Activated CD4-positive, alpha-beta T cell treated with anti-CD3 and anti-CD28 coated beads for 36 hours (primary cell): ENCODE measurements around the gene ADGRG2. TPM values are rescaled to one million over a fixed set of nuclear protein-coding genes. Genes with fewer than 3 reads are reported as not detected.

Experiments used
- ATAC-seq: fragments of 200-7000 bp; cut with Tn5 transposase; one replicate; pipeline ENCODE4 v1.10.0; 2021; ENCODE audit warnings: mild to moderate bottlenecking, moderate library complexity
- CTCF ChIA-PET: fragments of 350-600 bp; sonication (Branson Sonifier 250); formaldehyde crosslinking; loops from one replicate; lab custom pipeline; 2021; ENCODE audit warnings: antibody characterized with exemption; lab: Charles Lee
- POLR2A ChIA-PET: fragments of 350-600 bp; sonication (Branson Sonifier 250); formaldehyde crosslinking; loops from one replicate; lab custom pipeline; 2021; ENCODE audit warnings: antibody characterized with exemption, inconsistent platforms; lab: Charles Lee
- DNase-seq: peaks from one replicate; pipeline ENCODE4 v3.0.0-alpha.2; 2020
- H3K27ac Mint-ChIP-seq: one replicate; pipeline ENCODE4 v1.8.0; 2021; ENCODE audit warnings: mixed read lengths
- H3K27me3 Mint-ChIP-seq: one replicate; pipeline ENCODE4 v1.8.0; 2021; ENCODE audit warnings: mixed read lengths
- H3K36me3 Mint-ChIP-seq: one replicate; pipeline ENCODE4 v1.8.0; 2021; ENCODE audit warnings: low read depth, mixed read lengths
- H3K4me1 Mint-ChIP-seq: one replicate; pipeline ENCODE4 v1.8.0; 2021; ENCODE audit warnings: mixed read lengths
- H3K4me3 Mint-ChIP-seq: one replicate; pipeline ENCODE4 v1.8.0; 2021; ENCODE audit warnings: mild to moderate bottlenecking, moderate library complexity, mixed read lengths
- H3K9me3 Mint-ChIP-seq: one replicate; pipeline ENCODE4 v1.8.0; 2021; ENCODE audit warnings: low read depth, mixed read lengths
- intact Hi-C, 2 experiments: fragments of 100-400 bp; cut with DNase I in 1 of 2; cut with micrococcal nuclease in 1 of 2; formaldehyde crosslinking; loops; one replicate each; pipeline versions ENCODE4 v1.14.2 to v1.15.1; 2022 to 2024; cut with DNase I, micrococcal nuclease
- total RNA-seq, 2 experiments: library from RNA; stranded (reverse); gene quantifications; one replicate each; pipeline ENCODE4 v1.2.3, GENCODE V29; 2021

The ADGRG2 gene
- total RNA-seq, 2 experiments from 2014 or later, result not detected

DNA sequence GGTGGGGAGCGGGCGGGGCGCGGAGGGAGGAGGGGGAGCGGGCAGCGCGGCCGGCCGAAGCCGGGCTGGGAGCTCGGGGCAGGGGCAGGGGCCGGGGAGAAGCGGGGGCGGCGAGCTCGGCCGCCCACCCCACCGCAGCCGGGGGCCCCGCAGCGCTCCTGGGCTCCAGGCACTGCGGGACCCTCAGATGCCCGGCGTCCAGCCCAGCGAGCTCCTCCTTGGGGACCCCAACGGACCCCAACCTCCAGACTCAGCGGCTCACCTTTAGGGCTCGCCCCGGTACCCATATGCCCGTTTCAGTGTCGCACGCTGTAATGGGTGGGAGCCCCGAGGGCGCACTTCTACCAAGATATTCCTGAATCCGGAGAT lies 357 bp upstream of the ADGRG2 start:
- no peak for ATAC-seq
- no peak for DNase-seq
- ChIA-PET CTCF (no interaction called here), POLR2A (no interaction called here)
- Mint-ChIP-seq H3K4me1 (no peaks in the 10 kb centered on the region), H3K36me3 (no peaks in the 10 kb centered on the region), H3K27ac (no peak overlapping the region), H3K9me3 (no peaks in the 10 kb centered on the region), H3K4me3 (no peak overlapping the region), H3K27me3 (peaks cover 29% of the 10 kb centered on the region)
- intact Hi-C loops, result no loop called here

GRCh38 chrX:19121466-19121865 lies 802 bp downstream of the ADGRG2 start:
- Mint-ChIP-seq H3K36me3 (no peaks in the 10 kb centered on the region), H3K4me1 (no peaks in the 10 kb centered on the region), H3K27ac (no peak overlapping the region), H3K4me3 (no peak overlapping the region), H3K27me3 (peaks cover 32% of the 10 kb centered on the region), H3K9me3 (no peaks in the 10 kb centered on the region)
- DNase-seq, result no peak
- intact Hi-C loops, result no loop called here
- ChIA-PET POLR2A (no interaction called here), CTCF (no interaction called here)
- ATAC-seq, result no peak

DNA sequence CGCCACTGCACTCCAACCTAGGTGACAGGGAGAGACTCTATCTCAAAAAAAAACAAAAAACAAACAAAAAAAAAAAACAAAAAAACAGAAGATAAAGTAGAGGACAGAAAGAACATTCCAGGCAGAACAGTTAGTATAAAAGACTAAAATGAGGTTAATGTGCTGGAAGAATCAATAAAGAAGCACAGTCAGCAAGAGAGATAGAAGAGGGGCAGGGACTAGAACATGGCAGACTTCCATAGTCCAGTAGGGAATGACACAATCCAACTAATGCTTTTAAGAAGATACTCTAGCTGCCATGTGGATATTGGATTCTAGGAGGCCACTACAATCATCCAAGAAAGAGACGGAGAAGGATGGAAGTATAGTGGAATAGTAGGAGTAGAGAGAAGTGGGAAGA lies 11.6 kb downstream of the ADGRG2 start:
- Mint-ChIP-seq H3K4me1 (no peaks in the 10 kb centered on the region), H3K4me3 (no peak overlapping the region), H3K36me3 (no peaks in the 10 kb centered on the region), H3K27me3 (peaks cover 24% of the 10 kb centered on the region), H3K9me3 (no peaks in the 10 kb centered on the region), H3K27ac (no peak overlapping the region)
- POLR2A ChIA-PET, result no interaction called here
- intact Hi-C loops, result no loop called here
- ATAC-seq (no peak), DNase-seq (no peak)
- CTCF ChIA-PET, result no interaction called here

GRCh38 chrX:19107035-19107434 lies 15.2 kb downstream of the ADGRG2 start:
- H3K9me3 Mint-ChIP-seq, result no peaks in the 10 kb centered on the region

GRCh38 chrX:19100586-19100985 lies 21.7 kb downstream of the ADGRG2 start:
- intact Hi-C loops, result no loop called here
- Mint-ChIP-seq H3K9me3 (no peaks in the 10 kb centered on the region), H3K4me3 (no peak overlapping the region), H3K36me3 (no peaks in the 10 kb centered on the region), H3K27me3 (peaks cover 1% of the 10 kb centered on the region), H3K27ac (no peak overlapping the region), H3K4me1 (no peaks in the 10 kb centered on the region)
- DNase-seq (no peak), ATAC-seq (no peak)
- POLR2A ChIA-PET, result no interaction called here
- CTCF ChIA-PET, result interaction anchor here (0.9 kb wide), 1 partner anchor 232 kb away, joined by 3 read pairs; no protein-coding TSS in a partner anchor

More at GRCh38 chrX:19107035-19107434, 15.2 kb downstream of the ADGRG2 start:
- POLR2A ChIA-PET, result no interaction called here
- ATAC-seq (no peak), DNase-seq (no peak)
- Mint-ChIP-seq H3K4me3 (no peak overlapping the region), H3K27ac (no peak overlapping the region), H3K36me3 (no peaks in the 10 kb centered on the region), H3K4me1 (no peaks in the 10 kb centered on the region), H3K27me3 (peaks cover 24% of the 10 kb centered on the region)
- intact Hi-C loops, result no loop called here
- CTCF ChIA-PET, result no interaction called here

GRCh38 chrX:19097553-19098283 lies 24.6 kb downstream of the ADGRG2 start:
- Mint-ChIP-seq H3K27me3 (peaks cover 2% of the 10 kb centered on the region), H3K9me3 (no peaks in the 10 kb centered on the region), H3K4me3 (no peak overlapping the region), H3K36me3 (no peaks in the 10 kb centered on the region), H3K4me1 (no peaks in the 10 kb centered on the region), H3K27ac (no peak overlapping the region)
- CTCF ChIA-PET, result interaction anchor here (0.6 kb wide), 1 partner anchor 22 kb away, joined by 3 read pairs; no protein-coding TSS in a partner anchor
- intact Hi-C loops, result no loop called here
- ATAC-seq (no peak), DNase-seq (no peak)
- POLR2A ChIA-PET, result no interaction called here

DNA sequence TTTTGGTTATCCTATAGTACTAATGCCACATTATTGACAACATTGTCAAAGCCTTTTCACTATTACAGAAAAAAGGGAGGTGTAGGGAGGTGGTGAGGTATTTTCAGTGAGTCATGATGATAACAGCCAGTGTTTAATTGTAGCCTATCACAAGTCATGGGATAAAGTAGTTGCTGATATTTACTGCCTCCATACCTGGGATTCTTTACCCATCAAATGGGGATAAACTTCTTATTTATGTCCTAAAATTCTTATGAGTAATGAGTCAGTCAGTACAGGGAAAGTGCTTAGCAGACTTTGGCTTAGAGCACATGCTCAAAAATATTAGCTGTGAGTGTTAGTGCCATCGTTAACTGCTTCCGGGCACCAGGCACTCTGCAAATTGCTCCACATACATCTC lies 25.7 kb downstream of the ADGRG2 start:
- H3K36me3 Mint-ChIP-seq, result no peaks in the 10 kb centered on the region
- H3K4me1 Mint-ChIP-seq, result no peaks in the 10 kb centered on the region
- no peak overlapping the region for H3K4me3 Mint-ChIP-seq
- no peak overlapping the region for H3K27ac Mint-ChIP-seq
- ChIA-PET CTCF (interaction anchor here (0.6 to 0.7 kb wide), 2 partner anchors 237 to 712 kb away, joined by 3 read pairs; no protein-coding TSS in a partner anchor), POLR2A (no interaction called here)
- H3K9me3 Mint-ChIP-seq, result no peaks in the 10 kb centered on the region
- ATAC-seq (no peak), DNase-seq (no peak)
- peaks cover 2% of the 10 kb centered on the region for H3K27me3 Mint-ChIP-seq
- intact Hi-C loops, result no loop called here

GRCh38 chrX:19094654-19095053 lies 27.6 kb downstream of the ADGRG2 start:
- no peaks in the 10 kb centered on the region for H3K36me3 Mint-ChIP-seq
- ChIA-PET CTCF (no interaction called here), POLR2A (no interaction called here)
- no peak overlapping the region for H3K4me3 Mint-ChIP-seq
- H3K27me3 Mint-ChIP-seq, result peaks cover 2% of the 10 kb centered on the region
- no peak for DNase-seq
- H3K9me3 Mint-ChIP-seq, result peaks cover 5% of the 10 kb centered on the region
- intact Hi-C loops, result no loop called here
- no peaks in the 10 kb centered on the region for H3K4me1 Mint-ChIP-seq
- H3K27ac Mint-ChIP-seq, result no peak overlapping the region
- ATAC-seq, result no peak

- no peak overlapping the region for H3K4me3 Mint-ChIP-seq
- no peak for DNase-seq
- H3K9me3 Mint-ChIP-seq, result peaks cover 8% of the 10 kb centered on the region
- no peak for ATAC-seq
- no peaks in the 10 kb centered on the region for H3K4me1 Mint-ChIP-seq
- ChIA-PET CTCF (no interaction called here), POLR2A (no interaction called here)
- intact Hi-C loops, result no loop called here
- peaks cover 8% of the 10 kb centered on the region for H3K27me3 Mint-ChIP-seq
- no peaks in the 10 kb centered on the region for H3K36me3 Mint-ChIP-seq
- H3K27ac Mint-ChIP-seq, result no peak overlapping the region
Measured at GRCh38 chrX:19091596-19091995, 30.7 kb downstream of the ADGRG2 start.

DNA sequence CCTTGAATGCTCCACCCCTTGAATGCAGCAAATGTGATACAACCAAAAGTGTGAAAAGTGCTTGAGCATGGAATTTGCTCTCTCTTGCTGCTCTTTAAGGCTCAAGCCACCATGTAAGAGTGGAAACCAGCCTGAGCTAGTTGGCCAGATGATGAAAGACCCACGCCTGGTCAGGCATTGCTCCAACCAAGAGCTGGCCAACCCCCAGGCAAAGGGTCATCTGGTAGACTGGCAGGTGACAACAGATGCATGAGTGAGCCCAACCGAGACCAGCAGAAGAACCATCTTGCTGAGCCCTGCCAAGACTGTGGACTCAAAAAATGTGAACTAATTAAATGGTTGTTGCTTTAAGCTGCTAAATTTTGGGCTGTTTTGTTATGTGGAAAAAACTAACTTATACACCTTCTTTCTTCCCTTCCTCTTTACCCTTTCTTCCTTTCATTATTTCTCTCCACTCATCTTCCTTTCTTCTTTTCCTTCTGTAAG lies 32.7 kb downstream of the ADGRG2 start:
- Mint-ChIP-seq H3K27ac (no peak overlapping the region), H3K4me1 (no peaks in the 10 kb centered on the region), H3K36me3 (no peaks in the 10 kb centered on the region), H3K9me3 (peaks cover 8% of the 10 kb centered on the region), H3K27me3 (peaks cover 8% of the 10 kb centered on the region), H3K4me3 (no peak overlapping the region)
- intact Hi-C loops, result no loop called here
- DNase-seq, result no peak
- ChIA-PET POLR2A (no interaction called here), CTCF (no interaction called here)
- ATAC-seq, result no peak

DNA sequence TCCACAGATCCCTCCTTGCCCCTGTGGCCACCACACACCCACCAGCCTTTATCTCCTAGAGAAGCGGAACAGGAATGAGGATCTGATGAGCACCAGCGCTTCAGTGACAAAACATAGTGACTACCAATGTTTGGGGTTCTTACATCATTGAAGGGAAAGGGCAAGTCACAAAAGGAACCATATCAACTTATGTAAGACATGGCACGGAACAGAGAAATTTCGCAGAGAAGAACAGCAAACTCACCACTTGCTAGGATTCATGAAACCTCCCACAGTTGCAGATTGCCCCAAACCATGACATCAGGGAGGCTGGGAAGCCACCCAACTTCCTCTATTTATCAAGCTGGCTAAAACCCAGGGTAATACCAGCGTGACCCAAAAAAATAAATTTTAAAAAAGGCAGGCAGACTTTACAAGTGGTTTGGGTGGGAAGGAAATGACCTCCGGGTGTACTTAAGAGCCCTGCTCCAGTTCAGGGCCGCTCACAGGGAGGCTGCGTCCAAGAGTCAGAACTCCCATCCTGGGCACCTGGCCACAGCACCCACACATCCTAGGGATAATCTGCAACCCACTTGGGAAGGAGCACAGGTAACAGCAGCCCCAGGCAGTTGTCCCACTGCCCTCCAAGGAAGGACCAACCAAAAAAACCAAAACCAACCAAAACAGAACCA lies 36.0 kb downstream of the ADGRG2 start:
- POLR2A ChIA-PET, result no interaction called here
- Mint-ChIP-seq H3K4me3 (no peak overlapping the region), H3K27me3 (peaks cover 6% of the 10 kb centered on the region), H3K9me3 (peaks cover 8% of the 10 kb centered on the region), H3K27ac (no peak overlapping the region), H3K36me3 (no peaks in the 10 kb centered on the region), H3K4me1 (no peaks in the 10 kb centered on the region)
- CTCF ChIA-PET, result no interaction called here
- intact Hi-C loops, result no loop called here
- ATAC-seq (no peak), DNase-seq (no peak)

DNA sequence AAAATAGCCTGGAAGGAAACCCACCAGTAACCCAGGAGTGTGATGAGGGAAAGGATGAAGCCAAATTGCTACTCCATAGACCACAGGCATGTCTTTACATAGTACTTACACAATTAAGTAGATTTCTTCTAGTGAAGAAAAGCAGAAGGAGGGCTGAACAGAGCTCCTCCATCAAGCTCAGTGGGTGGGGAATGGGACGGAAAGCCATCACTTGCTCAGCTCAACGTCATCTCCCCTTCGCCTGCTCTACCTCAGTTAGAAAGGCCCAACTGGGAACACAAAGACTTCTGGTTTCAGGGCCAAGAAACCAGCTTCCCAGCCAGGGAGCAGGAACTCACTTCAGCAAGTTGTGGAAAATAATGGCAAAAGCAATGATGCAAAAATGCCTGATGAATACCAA lies 36.6 kb downstream of the ADGRG2 start:
- Mint-ChIP-seq H3K4me3 (no peak overlapping the region), H3K36me3 (no peaks in the 10 kb centered on the region), H3K27ac (no peak overlapping the region), H3K4me1 (no peaks in the 10 kb centered on the region), H3K9me3 (peaks cover 8% of the 10 kb centered on the region), H3K27me3 (peaks cover 6% of the 10 kb centered on the region)
- intact Hi-C loops, result no loop called here
- DNase-seq, result no peak
- CTCF ChIA-PET, result no interaction called here
- no peak for ATAC-seq
- POLR2A ChIA-PET, result no interaction called here
